IMR-90 (cell line): ENCODE results near the gene IPO13. TPM values are rescaled to one million over a fixed set of nuclear protein-coding genes. Genes with fewer than 3 reads are reported as not detected.

Experiments
- ATAC-seq: fragments of 200-7000 bp; cut with Tn5 transposase; 2 replicates; pipeline ENCODE4 v1.9.1; 2020; ENCODE audit warnings: low read depth, mild to moderate bottlenecking, moderate library complexity
- BruUV-seq: library from RNA; stranded (reverse); fragments of 400-500 nt; replicated peaks from 2 replicates; lab custom pipeline; 2021; lab: Mats Ljungman, UMichigan
- CTCF ChIA-PET: fragments of 300-600 bp; formaldehyde crosslinking; extraction: SDS; loops from one replicate; lab custom pipeline; 2021; ENCODE audit warnings: antibody characterized with exemption; lab: Yijun Ruan, JAX
- POLR2A ChIA-PET: fragments of 300-600 bp; sonication (Branson Sonifier 250); formaldehyde crosslinking; loops from one replicate; lab custom pipeline; 2022; ENCODE audit warnings: antibody characterized with exemption; ENCODE audit not compliant: unreplicated experiment; lab: Charles Lee
- DNase-seq: peaks from one replicate; pipeline ENCODE4 v3.0.0; 2013
- H2AFZ ChIP-seq: replicated peaks from 2 replicates; pipeline ENCODE3; 2013; ENCODE audit warnings: low read length, mild to moderate bottlenecking; ENCODE audit not compliant: poor library complexity
- H2AK5ac ChIP-seq: 2 replicates; pipeline ENCODE4 v1.6.1; 2013; ENCODE audit warnings: low read depth, low read length, inconsistent platforms
- H2AK9ac ChIP-seq: replicated peaks from 2 replicates; pipeline ENCODE3; 2013; ENCODE audit warnings: mild to moderate bottlenecking, low read depth, low read length, moderate library complexity; ENCODE audit not compliant: poor library complexity
- H2BK120ac ChIP-seq: 2 replicates; pipeline ENCODE4 v1.6.1; 2013; ENCODE audit warnings: low read depth, low read length, inconsistent platforms
- H2BK15ac ChIP-seq: 3 replicates; pipeline ENCODE4 v1.6.1; 2013; ENCODE audit warnings: low read depth, low read length, inconsistent platforms
- H2BK20ac ChIP-seq: 2 replicates; pipeline ENCODE4 v1.6.1; 2013; ENCODE audit warnings: low read depth, mild to moderate bottlenecking, inconsistent platforms, low read length, moderate library complexity
- H2BK5ac ChIP-seq: 2 replicates; pipeline ENCODE4 v1.6.1; 2013; ENCODE audit warnings: mild to moderate bottlenecking, low read depth, low read length, inconsistent platforms; ENCODE audit not compliant: poor library complexity, severe bottlenecking
- H3K14ac ChIP-seq: replicated peaks from 2 replicates; pipeline ENCODE4 v1.6.1; 2013; ENCODE audit warnings: low read depth, low read length, inconsistent platforms
- H3K18ac ChIP-seq: 2 replicates; pipeline ENCODE4 v1.6.1; 2013; ENCODE audit warnings: low read depth, low read length, control low read depth
- H3K23ac ChIP-seq: 2 replicates; pipeline ENCODE4 v1.6.1; 2013; ENCODE audit warnings: low read depth, low read length, inconsistent platforms
- H3K27ac ChIP-seq: 2 replicates; pipeline ENCODE4 v1.5.1; 2013; ENCODE audit warnings: mild to moderate bottlenecking, control low read depth, low read length; ENCODE audit not compliant: insufficient read depth
- H3K27me3 ChIP-seq: 2 replicates; pipeline ENCODE4 v1.6.1; 2013; ENCODE audit warnings: low read length; ENCODE audit not compliant: control insufficient read depth, insufficient read depth
- H3K36me3 ChIP-seq: 2 replicates; pipeline ENCODE4 v1.6.1; 2013; ENCODE audit warnings: low read length, mixed read lengths; ENCODE audit not compliant: control insufficient read depth, insufficient read depth
- H3K4ac ChIP-seq: 2 replicates; pipeline ENCODE4 v1.6.1; 2013; ENCODE audit warnings: low read depth, low read length, inconsistent platforms
- H3K4me1 ChIP-seq: 2 replicates; pipeline ENCODE4 v1.6.1; 2013; ENCODE audit warnings: low read length, mixed read lengths; ENCODE audit not compliant: control insufficient read depth, insufficient read depth
- H3K4me2 ChIP-seq: 2 replicates; pipeline ENCODE4 v1.6.1; 2013; ENCODE audit warnings: low read depth, mild to moderate bottlenecking, control low read depth, low read length, moderate library complexity
- H3K4me3 ChIP-seq: 2 replicates; pipeline ENCODE4 v1.5.1; 2013; ENCODE audit warnings: low read depth, mild to moderate bottlenecking, control low read depth, low read length, moderate library complexity; ENCODE audit not compliant: insufficient read depth
- H3K56ac ChIP-seq: 2 replicates; pipeline ENCODE4 v1.6.1; 2013; ENCODE audit warnings: low read length, inconsistent platforms; ENCODE audit not compliant: insufficient read depth; ENCODE audit errors: extremely low read depth
- H3K79me1 ChIP-seq, 2 experiments: 2 replicates each; pipeline ENCODE4 v1.6.1; 2013; ENCODE audit warnings: low read length in 2 of 2, inconsistent platforms in 1 of 2, low read depth in 1 of 2
- H3K9ac ChIP-seq: 2 replicates; pipeline ENCODE4 v1.6.1; 2013; ENCODE audit warnings: low read depth, low read length, control low read depth
- H3K9me1 ChIP-seq: 2 replicates; pipeline ENCODE4 v1.6.1; 2013; ENCODE audit warnings: low read length, inconsistent platforms; ENCODE audit not compliant: insufficient read depth
- H3K9me3 ChIP-seq: 2 replicates; pipeline ENCODE4 v1.6.1; 2013; ENCODE audit warnings: low read length; ENCODE audit not compliant: control insufficient read depth, insufficient read depth
- H4K20me1 ChIP-seq: 2 replicates; pipeline ENCODE4 v1.6.1; 2013; ENCODE audit warnings: low read length, inconsistent platforms; ENCODE audit not compliant: insufficient read depth
- H4K5ac ChIP-seq: 2 replicates; pipeline ENCODE4 v1.6.1; 2013; ENCODE audit warnings: mild to moderate bottlenecking, low read depth, low read length, control low read depth
- H4K8ac ChIP-seq, 2 experiments: 2 replicates each; pipeline ENCODE4 v1.6.1; 2013; ENCODE audit warnings: low read depth in 2 of 2, low read length in 2 of 2, control low read depth in 1 of 2, inconsistent platforms in 1 of 2
- H4K91ac ChIP-seq: 2 replicates; pipeline ENCODE4 v1.6.1; 2013; ENCODE audit warnings: low read depth, low read length, inconsistent platforms; ENCODE audit not compliant: insufficient read depth
- BHLHE40 ChIP-seq: fragments of 150-350 bp; IDR thresholded peaks from 2 replicates; pipeline ENCODE4 v1.6.1; 2016; ENCODE audit warnings: mild to moderate bottlenecking, low read depth, low read length
- CEBPB ChIP-seq: IDR thresholded peaks from 2 replicates; pipeline ENCODE4 v1.6.1; 2012; ENCODE audit warnings: low read depth, low read length, improper control_type of control experiment
- CHD1 ChIP-seq: IDR thresholded peaks from 2 replicates; pipeline ENCODE4 v1.6.1; 2012; ENCODE audit warnings: low read depth, low read length, improper control_type of control experiment
- CTCF ChIP-seq: conservative IDR thresholded peaks from 2 replicates; pipeline ENCODE4 v1.5.1; 2012; ENCODE audit warnings: mild to moderate bottlenecking, low read depth, low read length, improper control_type of control experiment
- ELK1 ChIP-seq: fragments of 150-350 bp; IDR thresholded peaks from 2 replicates; pipeline ENCODE4 v1.6.1; 2016; ENCODE audit warnings: low read depth, mild to moderate bottlenecking, low read length, moderate library complexity, borderline replicate concordance
- FOS ChIP-seq: fragments of 150-350 bp; IDR thresholded peaks from 2 replicates; pipeline ENCODE4 v1.6.1; 2016; ENCODE audit warnings: low read depth, low read length
- MAFK ChIP-seq: IDR thresholded peaks from 2 replicates; pipeline ENCODE4 v1.6.1; 2012; ENCODE audit warnings: low read depth, low read length, improper control_type of control experiment
- MAZ ChIP-seq: IDR thresholded peaks from 2 replicates; pipeline ENCODE4 v1.6.1; 2012; ENCODE audit warnings: low read depth, mild to moderate bottlenecking, low read length, improper control_type of control experiment, moderate library complexity, borderline replicate concordance
- MXI1 ChIP-seq: IDR thresholded peaks from 2 replicates; pipeline ENCODE4 v1.6.1; 2012; ENCODE audit warnings: low read depth, mild to moderate bottlenecking, low read length, moderate library complexity, borderline replicate concordance
- NFE2L2 ChIP-seq: fragments of 150-350 bp; IDR thresholded peaks from 2 replicates; pipeline ENCODE4 v1.6.1; 2016; ENCODE audit warnings: low read depth, mild to moderate bottlenecking, low read length
- POLR2A ChIP-seq: IDR thresholded peaks from 2 replicates; pipeline ENCODE4 v1.6.1; 2012; ENCODE audit warnings: mild to moderate bottlenecking, low read depth, low read length
- RAD21 ChIP-seq: IDR thresholded peaks from 2 replicates; pipeline ENCODE4 v1.6.1; 2012; ENCODE audit warnings: low read length, improper control_type of control experiment
- RCOR1 ChIP-seq: IDR thresholded peaks from 2 replicates; pipeline ENCODE4 v1.6.1; 2012; ENCODE audit warnings: mild to moderate bottlenecking, low read length, improper control_type of control experiment; ENCODE audit not compliant: insufficient replicate concordance
- RFX5 ChIP-seq: IDR thresholded peaks from 2 replicates; pipeline ENCODE4 v1.8.0; 2012; ENCODE audit warnings: low read depth, mild to moderate bottlenecking, low read length, moderate library complexity
- SMC3 ChIP-seq: fragments of 150-350 bp; IDR thresholded peaks from 2 replicates; pipeline ENCODE4 v1.6.1; 2016; ENCODE audit warnings: low read depth, mild to moderate bottlenecking, antibody characterized with exemption, low read length, moderate library complexity
- WGBS, 2 experiments: methylation state at CpG; one replicate each; pipeline versions ENCODE4 v1.1.5 to v1.1.7; 2013; ENCODE audit warnings: missing lambda C conversion rate in 2 of 2; ENCODE audit not compliant: insufficient read length in 1 of 2; ENCODE audit errors: extremely low coverage in 2 of 2; 5-methylcytosine and 5-hydroxymethylcytosine counted together
- dilution Hi-C: fragments of 300-500 bp; cut with HindIII; formaldehyde crosslinking; loops from one replicate; pipeline ENCODE4 v1.14.3; 2018; ENCODE audit warnings: low sequenced_read_pairs; ENCODE audit not compliant: unreplicated experiment
- in situ Hi-C: fragments of 300-500 bp; cut with MboI; formaldehyde crosslinking; loops from 3 replicates; pipeline ENCODE4 v1.14.3; 2019; ENCODE audit warnings: low sequenced_read_pairs, inconsistent platforms, mixed read lengths
- intact Hi-C: fragments of 100-400 bp; cut with micrococcal nuclease; formaldehyde crosslinking; loops from 2 replicates; pipeline ENCODE4 v1.10.0; 2022
- polyA plus RNA-seq, 3 experiments: library from polyadenylated mRNA; depleted of rRNA; stranded (reverse); fragments of >200 nt; gene quantifications; 2 replicates each; pipeline ENCODE4 v1.2.3, GENCODE V29; 2012; ENCODE audit warnings: low replicate concordance in 1 of 3
- total RNA-seq: library from RNA; depleted of rRNA; stranded (reverse); fragments of >200 nt; gene quantifications from 2 replicates; pipeline ENCODE4 v1.2.3, GENCODE V29; 2012
- TF ChIP-seq, protein P1 (sequence below): fragments of 150-350 bp; IDR thresholded peaks from 2 replicates; pipeline ENCODE4 v1.6.1; 2017; ENCODE audit warnings: mild to moderate bottlenecking, antibody characterized with exemption, low read length, low read depth

Gene IPO13
- total and polyA plus RNA-seq, 2 of the 4 experiments (the other 2 are of a cell fraction) = 15.2 to 18.7 TPM

- no peak overlapping the region for H4K8ac ChIP-seq
- ATAC-seq (no peak), DNase-seq (no peak)
- peaks cover 3% of the 10 kb centered on the region; the same call in 1 of the 2 replicates for H4K20me1 ChIP-seq
- H2BK20ac ChIP-seq = no peak overlapping the region
- H3K9me1 ChIP-seq = peaks cover 3% of the 10 kb centered on the region; the same call in 1 of the 2 replicates
- ChIA-PET POLR2A (interaction anchor here (0.6 kb wide), 1 partner anchor 249 kb away, joined by 3 read pairs; no protein-coding TSS in a partner anchor), CTCF (interaction anchor here (1.1 kb wide), 1 partner anchor 175 kb away, joined by 6 read pairs; no protein-coding TSS in a partner anchor)
- no peak overlapping the region for H2BK120ac ChIP-seq
- H3K27ac ChIP-seq = no peak overlapping the region
- in situ Hi-C loops = no loop called here
- WGBS, 2 experiments = 56% methylated on average over 3 of the region's 10 CpGs; no CpG with 5 or more reads in 1 of the 2 experiments
- H3K9ac ChIP-seq = no peak overlapping the region
- H2AFZ ChIP-seq = no peak overlapping the region
- no peak overlapping the region for H2BK5ac ChIP-seq
- no peaks in the 10 kb centered on the region for H3K36me3 ChIP-seq
- dilution Hi-C loops = no loop called here
- no peak overlapping the region for H2BK15ac ChIP-seq
- no TSS peak for BruUV-seq
- no peak overlapping the region for H3K56ac ChIP-seq
- no peak overlapping the region for H3K14ac ChIP-seq
- H3K4me1 ChIP-seq = peaks cover 4% of the 10 kb centered on the region; the same call in 1 of the 2 replicates
- peaks cover 0 to 3% of the 10 kb centered on the region in 2 experiments; a peak in 1 of 4 replicates for H3K79me1 ChIP-seq
- H3K4me2 ChIP-seq = no peak overlapping the region
- H3K4me3 ChIP-seq = no peak overlapping the region
- no peak overlapping the region for H3K4ac ChIP-seq
- no peaks in the 10 kb centered on the region for H3K9me3 ChIP-seq
- H2AK5ac ChIP-seq = no peak overlapping the region
- TF ChIP-seq CTCF (no peak), NFE2L2 (no peak), RAD21 (no peak), SMC3 (no peak), BHLHE40 (no peak), RFX5 (no peak), POLR2A (no peak), MXI1 (no peak), MAZ (no peak), CHD1 (no peak), MAFK (no peak), RCOR1 (no peak), CEBPB (no peak), ELK1 (no peak), FOS (no peak)
- TF ChIP-seq, protein P1, sequence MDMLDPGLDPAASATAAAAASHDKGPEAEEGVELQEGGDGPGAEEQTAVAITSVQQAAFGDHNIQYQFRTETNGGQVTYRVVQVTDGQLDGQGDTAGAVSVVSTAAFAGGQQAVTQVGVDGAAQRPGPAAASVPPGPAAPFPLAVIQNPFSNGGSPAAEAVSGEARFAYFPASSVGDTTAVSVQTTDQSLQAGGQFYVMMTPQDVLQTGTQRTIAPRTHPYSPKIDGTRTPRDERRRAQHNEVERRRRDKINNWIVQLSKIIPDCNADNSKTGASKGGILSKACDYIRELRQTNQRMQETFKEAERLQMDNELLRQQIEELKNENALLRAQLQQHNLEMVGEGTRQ = no peak
- no peaks in the 10 kb centered on the region; the same call in 1 of the 2 replicates for H3K27me3 ChIP-seq
- no peak overlapping the region for H2AK9ac ChIP-seq
- intact Hi-C loops = no loop called here
- no peak overlapping the region for H3K18ac ChIP-seq
- no peak overlapping the region for H3K23ac ChIP-seq
- H4K91ac ChIP-seq = no peak overlapping the region
- H4K5ac ChIP-seq = no peak overlapping the region
Measured at GRCh38 chr1:43938383-43938782, 8.4 kb upstream of the IPO13 start.
